ENCODE results near the gene MGAT2.
"Not testable (repeated sequence)": the region's sequence is repeated elsewhere in the genome, so short reads cannot be mapped to it uniquely, and the experiment has no call there.

The MGAT2 gene

DNA sequence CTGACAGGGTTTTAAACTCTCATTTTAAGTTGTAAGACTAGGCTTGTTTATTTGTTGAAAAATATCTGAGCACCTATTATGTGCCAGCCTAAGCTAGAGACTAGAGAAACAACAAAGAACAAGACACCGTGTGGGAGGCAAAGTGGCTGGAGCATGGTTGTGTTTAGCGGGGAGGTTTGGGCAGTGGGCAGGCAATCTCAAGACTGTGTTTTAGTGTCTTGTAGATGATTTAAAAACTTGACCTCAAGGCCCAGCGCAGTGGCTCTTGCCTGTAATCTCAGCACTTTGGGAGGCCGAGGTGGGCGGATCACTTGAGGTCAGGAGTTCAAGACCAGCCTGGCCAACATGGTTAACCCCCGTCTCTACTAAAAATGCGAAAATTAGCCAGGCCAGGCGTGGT lies 7.9 kb upstream of the MGAT2 start:
- DNase-seq (ENCODE audit: low spot score) = no peak

DNA sequence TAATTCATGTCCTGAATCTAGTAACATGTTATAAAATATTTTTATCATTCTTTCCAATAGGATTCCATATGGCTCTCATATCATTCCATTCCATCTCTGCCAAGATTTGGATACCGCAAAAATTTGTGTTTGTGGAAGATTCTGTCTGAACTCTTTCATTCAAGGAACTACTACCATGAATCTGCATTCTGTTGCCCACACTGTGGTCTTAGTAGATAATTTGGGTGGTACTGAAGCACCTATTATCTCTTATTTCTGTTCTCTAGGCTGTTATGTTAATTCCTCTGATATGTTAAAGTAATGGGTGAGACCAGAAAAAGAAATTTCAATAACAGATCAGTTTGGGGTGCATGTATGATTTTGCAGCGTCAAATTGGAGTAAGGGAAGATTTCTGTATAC lies 6.4 kb upstream of the MGAT2 start:
- DNase-seq (ENCODE audit: low spot score) = no peak

DNA sequence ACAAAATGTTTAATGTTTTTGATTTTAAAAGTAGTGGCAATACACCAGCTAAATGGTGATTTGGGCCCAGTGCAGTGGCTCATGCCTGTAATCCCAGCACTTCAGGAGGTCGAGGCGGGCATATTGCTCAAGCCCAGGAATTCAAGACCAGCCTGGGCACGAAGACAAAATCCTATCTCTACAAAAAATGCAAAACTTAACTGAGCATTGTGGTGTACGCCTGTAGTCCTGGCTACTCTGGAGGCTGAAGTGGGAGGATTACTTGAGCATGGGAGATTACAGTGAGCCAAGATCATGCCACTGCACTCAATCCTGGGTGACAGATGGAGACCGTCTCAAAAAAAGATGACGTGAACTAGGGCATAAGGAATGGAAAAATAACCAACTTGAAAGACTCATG lies 4.8 kb upstream of the MGAT2 start:
- DNase-seq (ENCODE audit: low spot score) = no peak

DNA sequence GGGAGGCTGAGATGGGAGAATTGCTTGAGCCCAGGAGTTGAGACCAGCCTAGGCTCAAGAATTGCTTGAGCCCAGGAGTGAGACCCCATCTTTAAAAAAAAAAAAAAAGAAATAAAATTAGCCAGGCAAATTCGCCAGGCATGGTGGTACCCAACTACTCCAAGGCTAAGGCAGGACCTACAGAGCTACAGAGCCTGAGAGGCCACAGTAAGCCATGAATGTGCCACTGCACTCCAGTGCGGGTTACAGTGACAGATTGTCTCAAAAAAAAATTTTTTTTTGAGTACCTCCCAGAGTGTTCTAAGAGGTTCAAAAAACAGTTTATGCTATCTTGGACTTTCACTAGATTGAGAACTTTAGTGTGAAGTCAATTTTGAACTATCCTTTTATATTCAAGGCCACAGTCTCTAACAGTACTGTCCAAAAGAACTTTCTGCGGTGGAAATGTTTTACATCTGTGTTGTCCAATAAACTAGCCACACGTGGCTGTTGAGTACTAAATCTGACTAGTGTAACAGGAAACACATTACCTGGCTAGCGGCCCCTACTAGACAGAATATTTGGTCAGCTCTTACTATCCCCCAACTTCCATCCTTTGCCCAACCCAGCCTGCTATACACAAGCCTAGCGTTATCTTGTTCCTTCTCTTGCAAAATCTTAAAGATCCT lies 2.6 kb upstream of the MGAT2 start:
- no peak for DNase-seq (ENCODE audit: low spot score)

DNA sequence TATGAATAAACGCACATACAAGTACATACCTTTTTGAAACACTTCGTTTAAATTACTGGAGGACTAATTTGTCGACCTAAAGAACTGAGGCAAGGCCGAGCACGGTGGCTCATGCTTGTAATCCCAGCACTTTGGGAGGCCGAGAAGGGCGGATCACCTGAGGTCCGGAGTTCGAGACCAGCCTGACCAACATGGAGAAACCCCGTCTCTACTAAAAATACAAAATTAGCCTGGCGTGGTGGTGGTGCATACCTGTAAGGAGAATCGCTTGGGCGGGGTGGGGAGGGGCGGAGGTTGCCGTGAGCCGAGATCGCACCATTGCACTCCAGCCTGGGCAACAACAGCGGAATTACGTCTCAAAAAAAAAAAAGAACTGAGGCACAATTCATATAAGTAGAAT lies 1.3 kb upstream of the MGAT2 start:
- DNase-seq (ENCODE audit: low spot score) = not testable (repeated sequence)

DNA sequence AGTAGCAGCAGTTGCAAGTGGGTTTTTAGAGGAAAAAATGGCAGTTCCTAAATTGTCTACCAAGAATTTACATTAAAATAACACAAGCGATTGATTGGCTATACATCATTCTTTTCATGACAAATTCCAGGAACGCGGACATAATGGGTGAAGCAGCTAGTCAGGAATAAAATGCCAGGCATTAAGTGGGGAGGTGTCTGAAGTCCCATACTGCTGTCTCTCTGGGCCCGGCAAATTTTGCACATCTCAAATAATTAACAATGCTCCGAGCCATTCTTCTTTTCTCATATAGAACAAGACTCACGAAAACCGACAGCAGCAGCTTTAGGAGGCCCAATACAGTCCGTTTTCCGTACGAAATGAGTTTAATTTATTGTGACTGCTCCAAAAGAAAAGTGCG lies 869 bp upstream of the MGAT2 start:
- no peak for DNase-seq (ENCODE audit: low spot score)

DNA sequence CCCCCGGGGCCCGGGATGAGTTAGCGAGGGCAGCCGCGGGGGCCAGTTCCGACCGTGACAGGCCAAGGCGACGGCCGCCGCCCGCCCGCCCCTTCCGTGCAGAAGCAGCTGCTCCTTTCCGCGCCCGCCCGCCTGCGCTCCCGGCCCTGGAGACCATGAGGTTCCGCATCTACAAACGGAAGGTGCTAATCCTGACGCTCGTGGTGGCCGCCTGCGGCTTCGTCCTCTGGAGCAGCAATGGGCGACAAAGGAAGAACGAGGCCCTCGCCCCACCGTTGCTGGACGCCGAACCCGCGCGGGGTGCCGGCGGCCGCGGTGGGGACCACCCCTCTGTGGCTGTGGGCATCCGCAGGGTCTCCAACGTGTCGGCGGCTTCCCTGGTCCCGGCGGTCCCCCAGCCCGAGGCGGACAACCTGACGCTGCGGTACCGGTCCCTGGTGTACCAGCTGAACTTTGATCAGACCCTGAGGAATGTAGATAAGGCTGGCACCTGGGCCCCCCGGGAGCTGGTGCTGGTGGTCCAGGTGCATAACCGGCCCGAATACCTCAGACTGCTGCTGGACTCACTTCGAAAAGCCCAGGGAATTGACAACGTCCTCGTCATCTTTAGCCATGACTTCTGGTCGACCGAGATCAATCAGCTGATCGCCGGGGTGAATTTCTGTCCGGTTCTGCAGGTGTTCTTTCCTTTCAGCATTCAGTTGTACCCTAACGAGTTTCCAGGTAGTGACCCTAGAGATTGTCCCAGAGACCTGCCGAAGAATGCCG lies 699 bp downstream of the MGAT2 start:
- DNase-seq (ENCODE audit: low spot score) = peak; percentile 57

DNA sequence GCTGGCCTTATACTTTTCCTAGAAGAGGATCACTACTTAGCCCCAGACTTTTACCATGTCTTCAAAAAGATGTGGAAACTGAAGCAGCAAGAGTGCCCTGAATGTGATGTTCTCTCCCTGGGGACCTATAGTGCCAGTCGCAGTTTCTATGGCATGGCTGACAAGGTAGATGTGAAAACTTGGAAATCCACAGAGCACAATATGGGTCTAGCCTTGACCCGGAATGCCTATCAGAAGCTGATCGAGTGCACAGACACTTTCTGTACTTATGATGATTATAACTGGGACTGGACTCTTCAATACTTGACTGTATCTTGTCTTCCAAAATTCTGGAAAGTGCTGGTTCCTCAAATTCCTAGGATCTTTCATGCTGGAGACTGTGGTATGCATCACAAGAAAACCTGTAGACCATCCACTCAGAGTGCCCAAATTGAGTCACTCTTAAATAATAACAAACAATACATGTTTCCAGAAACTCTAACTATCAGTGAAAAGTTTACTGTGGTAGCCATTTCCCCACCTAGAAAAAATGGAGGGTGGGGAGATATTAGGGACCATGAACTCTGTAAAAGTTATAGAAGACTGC lies 1.5 kb downstream of the MGAT2 start:
- DNase-seq (ENCODE audit: low spot score) = no peak

DNA sequence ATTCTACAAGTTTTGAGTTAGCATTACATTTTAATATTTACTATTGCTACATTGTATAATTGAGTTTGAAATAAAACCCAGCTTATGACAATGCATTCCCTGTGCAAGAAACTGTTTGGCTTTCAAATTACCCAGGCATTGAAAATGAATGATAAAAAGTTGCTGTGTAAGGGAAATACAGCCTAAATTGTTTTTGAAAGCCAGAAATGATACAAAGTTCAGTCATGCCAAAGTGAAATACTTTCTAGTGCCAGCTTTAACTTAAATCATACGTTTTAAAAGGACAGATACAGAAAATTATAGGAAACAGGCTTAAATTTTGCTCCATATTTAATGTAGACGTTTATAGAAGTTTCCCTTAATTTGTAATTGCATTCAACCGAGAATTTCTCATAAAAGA lies 2.8 kb downstream of the MGAT2 start:
- no peak for DNase-seq (ENCODE audit: low spot score)

DNA sequence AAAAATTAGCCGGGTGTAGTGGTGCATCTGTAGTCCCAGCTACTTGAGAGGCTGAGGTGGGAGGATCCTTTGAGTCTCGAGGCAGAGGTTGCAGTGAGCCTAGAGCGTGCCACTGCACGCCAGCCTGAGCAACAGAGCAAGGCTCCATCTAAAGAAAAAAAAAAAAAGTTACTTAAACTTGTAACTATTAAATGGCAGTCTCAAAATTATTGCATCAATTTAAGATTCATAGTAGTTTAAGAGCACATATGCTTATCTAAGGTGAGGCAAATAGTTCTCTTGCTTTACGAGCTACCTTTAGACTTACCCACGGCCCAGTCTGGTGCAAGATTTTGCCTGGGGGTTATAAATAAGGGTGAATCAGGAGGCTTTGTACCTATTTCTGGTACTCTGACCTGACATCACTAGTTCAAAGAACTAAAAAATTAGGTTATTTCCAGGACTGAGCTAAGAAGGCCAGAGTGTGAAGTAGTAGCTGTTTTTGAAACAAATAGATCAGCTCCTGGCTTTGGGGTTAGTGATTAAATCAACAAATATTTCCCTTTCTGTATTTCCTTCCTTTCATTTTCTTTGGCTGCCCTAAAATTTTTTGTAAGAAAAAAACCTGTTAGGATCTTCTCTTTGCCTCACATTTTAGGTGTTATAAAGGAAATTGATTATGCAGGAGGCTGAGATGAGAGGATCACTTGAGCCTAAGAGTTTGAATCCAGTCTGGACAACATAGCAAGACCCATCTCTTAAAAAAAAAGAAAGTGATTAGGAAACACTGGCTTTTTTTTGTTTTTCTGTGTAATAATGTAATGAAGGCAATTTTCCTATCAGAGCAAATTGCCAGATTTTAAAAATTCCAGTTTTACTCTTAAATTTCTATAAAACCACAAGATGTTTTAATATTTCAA lies 3.6 kb downstream of the MGAT2 start:
- peak; percentile 48 for DNase-seq (ENCODE audit: low spot score)

DNA sequence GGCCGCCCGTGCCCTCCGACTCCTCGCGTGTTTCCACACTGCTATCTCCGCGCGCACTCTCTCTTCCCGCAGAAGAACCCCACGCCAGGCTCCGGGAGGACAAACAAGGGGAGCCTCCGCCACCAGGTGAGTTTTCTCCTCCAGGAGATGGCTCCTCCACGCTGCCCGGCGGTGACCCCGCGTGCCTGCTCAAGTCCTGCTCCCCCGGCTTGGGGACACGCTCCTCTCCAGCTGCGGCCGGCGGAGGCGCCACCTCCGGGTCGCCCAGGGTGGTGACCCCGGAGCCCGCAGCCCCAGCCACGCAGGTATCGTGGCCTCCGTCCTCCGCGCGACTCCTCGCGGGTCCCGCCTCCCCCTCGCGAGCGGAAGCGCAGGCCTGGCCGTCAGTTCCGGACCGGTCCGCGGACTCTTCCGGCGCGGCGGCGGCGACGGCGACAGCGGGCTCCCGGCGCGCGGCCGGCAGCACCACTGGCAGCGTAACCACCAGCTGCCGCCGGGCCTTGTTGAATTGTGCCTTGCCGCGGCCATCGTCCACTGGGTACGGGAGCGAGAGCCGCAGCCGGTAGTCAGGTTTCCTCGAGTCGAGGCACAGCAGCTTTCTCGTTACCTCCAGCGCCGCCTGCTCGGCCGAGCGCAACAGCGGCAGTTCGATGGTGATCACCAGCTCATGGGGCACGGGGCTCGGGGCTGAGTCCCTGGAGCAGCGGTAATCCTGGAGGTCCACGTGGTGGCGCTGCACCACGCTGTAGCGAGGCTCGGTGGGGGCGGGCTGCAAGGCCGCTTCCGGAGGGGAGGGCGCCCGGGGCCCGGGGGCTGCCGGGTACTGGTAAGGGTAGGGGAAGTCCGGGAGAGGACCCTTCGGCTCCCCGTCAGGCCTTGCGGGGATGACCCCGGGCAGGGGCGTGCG lies 13.3 kb downstream of the MGAT2 start:
- DNase-seq (ENCODE audit: low spot score) = peak; percentile 95

DNA sequence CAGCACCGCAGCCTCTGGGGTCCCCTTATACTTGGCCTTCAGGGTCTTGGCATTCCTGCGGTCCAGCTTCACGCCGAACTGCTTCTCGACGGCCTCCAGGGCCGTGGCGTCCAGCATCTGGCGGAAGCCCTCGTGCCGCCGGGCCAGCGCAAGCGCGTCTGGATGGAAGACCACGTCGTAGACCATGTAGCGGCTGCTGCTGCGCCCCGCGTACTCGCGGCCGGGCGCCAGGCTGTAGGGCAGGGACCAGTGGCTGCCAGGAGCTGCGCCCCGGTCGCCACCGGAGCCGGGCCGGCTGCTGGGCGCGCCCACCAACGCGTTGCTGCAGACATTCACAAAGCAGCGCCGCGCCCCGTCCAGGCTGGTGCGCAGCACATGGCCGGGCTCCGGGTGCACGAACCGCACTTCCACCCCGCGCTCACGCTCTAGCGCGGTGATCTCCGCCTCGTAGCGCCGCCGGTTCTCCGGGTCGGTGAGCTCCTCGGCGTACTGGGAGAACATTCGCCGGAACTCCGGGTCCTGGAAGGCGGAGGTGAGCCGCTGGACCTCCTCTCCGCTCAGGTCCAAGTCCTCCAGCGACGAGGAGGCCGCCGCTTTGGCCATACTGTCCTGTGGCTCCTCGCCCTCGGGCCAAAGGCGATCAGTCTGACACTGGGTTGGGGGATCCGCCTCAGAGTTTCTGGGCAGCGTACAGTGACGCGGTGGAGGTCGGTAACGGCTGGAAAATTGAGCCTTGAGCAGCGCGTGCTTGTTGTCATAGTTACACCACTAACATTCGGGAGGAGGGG lies 14.1 kb downstream of the MGAT2 start, which contains the start of gene DNAAF2:
Gene DNAAF2 (minus strand): TSS at position 698 of the 788 bp plus-strand sequence. CDS start 95 bp downstream, at position 603.
- peak; percentile 61 for DNase-seq (ENCODE audit: low spot score)

DNA sequence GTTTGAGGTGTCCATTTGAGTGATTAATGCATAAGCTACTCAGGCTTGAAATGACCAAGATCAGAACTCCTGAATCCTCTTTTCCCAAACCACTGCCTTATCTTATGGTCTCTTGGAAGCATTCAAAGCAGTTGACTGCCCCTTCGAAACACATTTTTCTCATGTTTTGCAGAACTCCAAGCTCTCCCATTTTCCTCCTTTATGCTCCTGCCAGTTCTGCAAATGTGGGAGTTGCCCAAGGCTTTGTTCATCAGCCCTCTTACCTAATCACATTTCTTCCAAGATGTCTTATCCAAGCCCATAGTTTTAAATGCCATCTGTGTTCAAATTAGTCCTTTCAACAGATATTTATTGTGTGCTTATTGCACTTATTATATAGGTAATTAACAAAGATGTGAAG lies 16.3 kb downstream of the MGAT2 start:
- DNase-seq (ENCODE audit: low spot score) = no peak

DNA sequence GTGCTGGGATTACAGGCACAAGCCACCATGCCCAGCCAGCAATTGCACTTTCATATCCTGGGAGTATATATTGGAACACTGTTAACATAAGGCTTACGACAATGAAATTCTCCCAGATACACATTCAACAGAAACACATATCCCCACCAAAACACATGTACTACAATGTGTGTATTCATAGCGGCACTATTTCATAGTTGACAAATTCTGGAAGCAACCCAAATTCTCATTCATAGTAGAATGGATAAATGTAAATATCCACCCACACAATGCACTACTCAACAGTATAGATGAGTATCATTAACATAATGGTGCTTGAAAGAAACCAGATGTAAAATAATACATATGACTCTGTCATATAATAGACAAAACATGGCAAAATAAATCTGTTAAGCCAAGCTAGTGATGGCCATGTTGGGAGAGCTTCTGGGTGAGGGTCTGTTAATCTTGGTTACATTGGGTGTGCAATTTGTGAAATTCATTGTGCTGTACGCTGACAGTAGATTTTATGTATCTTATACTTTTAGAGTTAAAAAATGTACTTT lies 17.0 kb downstream of the MGAT2 start:
- no peak for DNase-seq (ENCODE audit: low spot score)

DNA sequence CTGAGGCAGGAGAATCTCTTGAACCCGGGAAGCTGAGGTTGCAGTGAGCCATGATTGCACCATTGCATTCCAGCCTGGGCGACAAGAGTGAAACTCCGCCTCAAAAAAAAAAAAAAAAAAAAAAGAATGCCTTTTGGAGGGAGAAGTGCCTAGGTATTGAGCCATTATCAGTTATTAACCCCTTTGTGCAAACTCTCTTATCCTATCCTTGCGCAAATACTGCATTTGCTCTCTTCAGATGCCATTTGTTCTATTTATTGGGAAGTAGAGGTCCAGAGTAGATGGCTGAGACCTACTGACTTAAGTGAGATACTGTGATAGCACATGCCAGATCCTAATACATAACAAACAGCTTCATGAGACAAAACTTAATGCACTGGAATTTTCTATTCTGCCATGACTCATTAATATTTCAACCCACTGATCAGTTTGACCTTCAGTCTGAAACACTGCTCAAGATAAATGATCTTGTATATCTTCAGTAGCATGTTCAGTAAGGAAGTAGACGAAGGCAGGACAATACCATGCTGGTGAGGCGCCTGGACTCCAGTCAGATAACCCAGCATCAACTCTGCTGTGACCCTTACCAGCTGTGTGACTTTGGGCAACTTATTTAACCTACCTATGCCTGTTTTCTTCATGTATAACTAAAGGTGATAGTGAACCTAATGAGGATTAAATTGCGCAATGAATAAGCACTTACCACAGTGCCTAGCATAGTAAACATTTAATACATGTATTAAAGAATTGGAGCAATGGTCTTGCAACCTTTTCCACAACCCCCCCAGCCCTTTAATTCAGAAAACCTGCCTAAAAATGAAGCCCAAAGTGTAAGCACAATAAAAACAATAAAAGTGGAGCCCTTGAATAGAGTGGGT lies 20.2 kb downstream of the MGAT2 start:
- no peak for DNase-seq (ENCODE audit: low spot score)

DNA sequence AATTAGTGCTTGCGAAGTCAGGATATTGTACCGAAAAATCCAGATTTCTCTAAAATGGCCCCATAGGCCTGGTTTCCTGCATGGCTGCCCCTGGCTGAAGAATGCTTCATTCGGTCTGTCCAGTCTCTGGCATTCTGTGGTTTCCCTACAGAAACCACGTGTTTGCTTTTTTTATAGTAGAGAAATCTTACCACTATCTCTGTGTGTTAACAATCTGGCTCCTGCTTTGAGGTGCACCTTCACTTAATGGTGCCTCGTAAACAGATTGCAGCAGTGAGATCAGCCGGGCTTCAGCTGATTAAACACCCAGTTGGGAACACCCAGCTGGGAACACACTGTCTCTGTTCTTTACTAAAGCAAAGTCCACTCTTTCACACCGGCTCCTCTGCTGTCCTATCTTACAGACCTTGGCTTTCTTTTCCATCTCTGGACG lies 21.1 kb downstream of the MGAT2 start:
- no peak for DNase-seq (ENCODE audit: low spot score)

DNA sequence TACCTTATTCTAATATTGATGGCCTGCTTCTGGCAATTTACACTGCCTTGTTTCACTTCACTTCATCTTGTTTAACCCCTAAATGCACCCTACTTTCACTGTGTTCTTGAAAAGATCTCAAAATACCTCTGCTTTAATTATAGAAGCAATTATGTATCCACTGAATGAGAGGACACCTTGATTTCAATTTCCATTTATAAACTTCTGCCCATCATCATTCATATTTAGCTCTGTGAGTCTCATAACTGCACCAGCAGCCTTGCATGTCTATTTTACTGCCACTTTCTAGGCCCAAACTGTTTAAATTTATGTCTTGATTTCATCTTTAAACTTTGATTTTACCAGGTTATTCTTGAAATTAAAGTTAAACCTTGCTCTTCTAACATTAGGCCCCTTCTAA lies 21.6 kb downstream of the MGAT2 start:
- DNase-seq (ENCODE audit: low spot score) = no peak

DNA sequence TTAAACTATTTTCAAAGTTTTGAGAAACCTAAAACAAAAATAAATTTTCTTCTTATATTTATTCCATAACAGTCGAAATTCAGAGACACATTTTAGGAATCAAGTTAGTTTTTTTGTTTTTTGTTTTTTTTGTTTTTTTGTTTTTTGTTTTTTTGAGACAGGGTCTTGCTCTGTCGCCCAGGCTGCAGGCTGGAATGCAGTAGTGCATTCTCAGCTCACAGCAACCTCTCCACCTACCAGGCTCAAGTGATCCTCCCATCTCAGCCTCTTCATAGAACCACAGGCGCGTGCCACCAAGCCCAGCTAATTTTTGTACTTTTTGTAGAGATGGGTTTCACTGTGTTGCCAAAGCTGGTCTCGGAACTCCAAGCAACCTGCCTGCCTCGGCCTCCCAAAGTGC lies 32.9 kb downstream of the MGAT2 start:
- DNase-seq (ENCODE audit: low spot score) = no peak

DNA sequence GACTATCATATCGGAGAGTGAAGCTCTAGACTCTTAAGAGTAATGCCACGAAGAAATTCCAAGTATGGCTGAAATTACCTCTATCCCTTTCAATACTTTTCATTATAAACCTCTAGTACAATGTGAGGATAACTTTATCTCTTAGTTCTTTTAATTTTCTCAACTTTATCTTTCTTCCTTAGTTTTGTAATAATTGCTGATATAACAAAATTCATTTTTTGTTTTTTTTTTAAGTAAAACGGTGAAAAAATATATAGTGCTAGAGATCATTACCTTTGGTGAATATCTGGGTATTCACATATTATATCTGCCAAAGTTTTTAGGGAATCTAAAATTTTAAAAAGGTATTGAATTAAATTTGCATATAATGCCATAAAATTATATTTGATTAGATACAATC lies 33.9 kb downstream of the MGAT2 start:
- DNase-seq (ENCODE audit: low spot score) = no peak
